ENCODE results near the gene GATD1. TPM values are rescaled to one million over a fixed set of nuclear protein-coding genes. Genes with fewer than 3 reads are reported as not detected.

Gene GATD1
- total RNA-seq, 1 donor from 2014 or later = 60.8 TPM

DNA sequence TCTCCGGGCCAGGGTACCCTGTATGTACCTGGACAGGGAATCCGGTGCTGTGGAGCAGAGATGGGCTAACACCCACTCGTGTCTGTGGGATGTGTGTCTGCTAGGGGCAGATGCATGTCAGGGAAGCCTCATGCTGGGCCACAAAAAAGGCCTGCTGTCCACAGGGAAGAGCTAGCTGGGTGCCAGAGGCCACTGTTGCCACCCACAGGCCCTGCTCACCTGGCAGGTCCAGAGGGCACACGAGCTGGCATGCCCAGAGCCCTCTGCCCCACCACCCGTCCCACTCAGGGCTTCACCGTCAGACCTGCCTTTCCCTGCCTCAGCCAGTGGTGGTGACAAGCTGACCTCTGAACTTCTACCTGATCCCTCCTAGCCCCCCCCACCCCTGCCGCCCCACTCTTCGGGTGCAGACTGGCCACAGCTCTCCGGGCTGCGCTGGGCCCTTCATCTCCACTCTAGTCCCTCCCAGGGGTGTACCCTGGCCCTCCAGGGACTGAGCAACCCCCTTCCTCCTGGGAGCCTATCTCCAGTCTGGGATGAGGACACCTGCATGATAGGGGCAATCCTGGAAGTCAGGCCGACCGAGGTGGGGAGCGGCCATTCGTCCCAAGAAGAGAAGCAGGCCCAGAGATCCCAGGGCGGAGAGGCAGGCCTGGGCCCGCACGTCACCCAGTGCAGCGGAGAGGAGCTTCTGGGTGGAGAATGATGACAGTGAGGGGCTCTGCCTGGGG, 19.4 kb upstream of the GATD1 start:
- intact Hi-C loops (cut with micrococcal nuclease) = loop anchor here (1.0 to 5.0 kb wide), 5 partner anchors 9 to 219 kb away; partner anchors contain the start of genes DEAF1, PHRF1, PIDD1 and RPLP2

- intact Hi-C loops (cut with micrococcal nuclease) = loop anchor here (2.0 to 5.0 kb wide), 3 partner anchors 49 to 219 kb away; partner anchors contain the start of genes DEAF1, PHRF1, TALDO1 and TMEM80
Observed at GRCh38 chr11:795634-796564, 18.6 kb upstream of the GATD1 start.

DNA sequence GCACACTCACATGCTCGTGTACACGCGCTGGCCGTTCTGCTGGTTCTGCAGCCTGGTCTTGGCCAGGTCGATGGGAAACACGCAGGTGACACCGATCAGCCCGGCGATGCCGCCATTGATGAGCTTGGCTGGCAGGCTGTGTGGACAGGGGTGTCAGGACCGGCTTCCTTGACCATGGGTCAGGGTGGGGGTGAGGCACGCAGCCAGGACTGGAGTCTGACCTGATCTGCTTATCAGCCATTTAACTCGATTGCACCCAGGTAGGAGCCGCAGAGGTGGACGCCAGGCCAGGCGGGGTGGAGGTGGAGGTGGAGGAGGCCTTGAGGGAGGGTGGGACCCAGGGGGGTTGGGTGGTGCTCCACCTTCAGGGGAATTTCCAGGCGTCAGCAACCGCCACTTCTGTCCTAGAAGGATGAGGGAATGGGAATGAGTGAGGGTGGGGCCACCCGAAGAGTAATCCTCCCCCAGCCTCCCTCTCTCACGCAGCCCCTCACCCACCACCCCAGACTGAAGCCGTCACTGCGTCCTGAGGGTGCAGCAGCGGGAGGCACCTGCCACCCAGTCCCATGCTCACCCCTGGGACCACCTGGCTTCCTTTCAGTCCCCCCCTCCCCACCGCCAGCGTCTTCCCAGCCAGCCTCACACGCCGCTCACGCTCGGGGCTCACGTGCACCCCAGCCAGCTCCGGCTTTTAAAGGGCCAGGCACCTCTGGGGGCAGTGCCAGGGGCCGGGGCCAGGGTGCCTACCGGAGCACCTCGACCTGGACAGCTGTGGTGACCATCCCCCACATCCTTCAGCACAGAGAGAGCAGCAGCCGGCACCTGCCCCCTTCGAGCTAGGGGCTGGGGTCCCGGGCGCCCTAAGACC, 17.7 kb upstream of the GATD1 start:
- intact Hi-C loops (cut with micrococcal nuclease) = loop anchor here (5.0 kb wide), 2 partner anchors 48 to 218 kb away; partner anchors contain the start of genes PHRF1 and TALDO1

DNA sequence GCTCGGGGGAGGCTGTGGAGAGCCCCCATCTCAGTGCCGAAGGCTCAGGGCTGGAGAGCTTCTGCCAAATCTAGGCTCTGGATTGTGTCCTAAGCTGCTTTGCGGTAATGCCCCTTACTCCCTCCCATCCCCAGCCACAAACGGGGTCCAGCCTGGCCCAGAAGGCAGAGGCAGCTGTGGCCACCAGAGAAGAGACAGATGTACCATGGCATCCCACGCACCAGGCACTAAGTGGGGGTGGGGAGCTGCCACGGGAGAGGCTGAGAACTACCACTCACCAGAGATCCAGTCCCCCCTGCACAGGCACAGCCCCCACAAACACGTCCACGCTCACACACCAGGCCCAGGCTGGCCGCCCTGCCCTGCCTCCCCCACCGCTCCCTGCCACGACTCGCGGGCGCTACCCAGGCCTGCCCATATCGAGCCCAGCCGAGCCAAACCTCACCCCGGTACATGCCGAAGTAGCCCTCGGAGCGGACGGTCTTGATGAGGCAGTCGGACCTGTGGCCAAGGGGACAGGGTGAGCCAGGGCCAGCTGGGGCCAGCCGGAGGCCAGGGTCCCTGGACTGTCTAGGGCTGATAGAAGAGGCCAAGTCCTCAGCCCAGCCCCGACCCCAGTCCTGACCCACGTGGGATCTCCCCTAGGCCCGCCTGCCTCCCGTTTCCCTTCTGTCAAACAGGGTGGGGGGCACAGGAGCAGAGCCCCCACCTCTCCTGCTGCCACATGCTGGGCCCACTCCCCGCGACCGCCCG, 16.9 kb upstream of the GATD1 start:
- intact Hi-C loops (cut with micrococcal nuclease) = no loop called here

DNA sequence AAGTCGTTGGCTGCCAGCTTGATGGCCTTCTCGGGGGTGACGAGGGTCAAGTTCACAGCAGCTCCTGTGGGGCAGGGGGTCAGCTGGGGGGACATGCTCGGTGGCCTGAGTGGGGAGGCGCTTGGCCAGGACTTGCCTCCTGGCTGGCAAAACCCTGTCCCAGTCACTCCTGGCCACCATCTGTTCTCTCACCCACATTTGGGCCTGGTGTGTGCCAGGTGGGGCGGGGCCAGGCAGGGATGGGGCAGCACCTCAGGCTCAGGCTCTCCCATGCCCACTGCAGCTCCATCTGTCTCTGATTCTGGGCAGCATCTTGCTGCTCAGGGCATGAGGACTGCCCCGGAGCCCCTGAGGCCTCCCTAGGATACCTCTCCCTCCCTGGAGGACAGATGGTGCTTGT, 16.3 kb upstream of the GATD1 start:
- intact Hi-C loops (cut with micrococcal nuclease) = no loop called here

DNA sequence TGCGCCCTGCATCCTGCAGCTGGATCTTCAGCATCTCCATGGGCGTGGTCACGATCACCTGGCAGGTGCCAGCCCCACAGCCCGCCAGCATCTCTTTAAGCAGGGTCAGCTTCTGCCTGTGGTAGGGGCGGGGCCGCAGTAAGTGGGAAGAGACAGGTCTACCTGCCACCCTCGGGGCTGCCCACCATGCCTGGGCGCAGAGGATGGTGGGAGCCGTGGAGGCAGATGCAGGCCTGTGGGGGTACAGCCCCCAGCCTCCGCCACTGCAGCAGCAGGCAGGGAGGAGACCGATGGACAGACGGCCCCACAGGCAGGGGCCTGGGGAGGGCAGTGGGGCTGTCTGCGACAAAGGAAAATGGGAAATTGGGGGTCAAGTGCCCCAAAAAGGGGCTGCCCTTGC, 15.6 kb upstream of the GATD1 start:
- intact Hi-C loops (cut with micrococcal nuclease) = no loop called here

- intact Hi-C loops (cut with micrococcal nuclease) = no loop called here
Observed at GRCh38 chr11:792535-792821, 15.2 kb upstream of the GATD1 start.

- intact Hi-C loops (cut with micrococcal nuclease) = no loop called here
Observed at GRCh38 chr11:791658-792534, 14.6 kb upstream of the GATD1 start.

- intact Hi-C loops (cut with micrococcal nuclease) = no loop called here
Observed at GRCh38 chr11:790721-791564, 13.7 kb upstream of the GATD1 start.

DNA sequence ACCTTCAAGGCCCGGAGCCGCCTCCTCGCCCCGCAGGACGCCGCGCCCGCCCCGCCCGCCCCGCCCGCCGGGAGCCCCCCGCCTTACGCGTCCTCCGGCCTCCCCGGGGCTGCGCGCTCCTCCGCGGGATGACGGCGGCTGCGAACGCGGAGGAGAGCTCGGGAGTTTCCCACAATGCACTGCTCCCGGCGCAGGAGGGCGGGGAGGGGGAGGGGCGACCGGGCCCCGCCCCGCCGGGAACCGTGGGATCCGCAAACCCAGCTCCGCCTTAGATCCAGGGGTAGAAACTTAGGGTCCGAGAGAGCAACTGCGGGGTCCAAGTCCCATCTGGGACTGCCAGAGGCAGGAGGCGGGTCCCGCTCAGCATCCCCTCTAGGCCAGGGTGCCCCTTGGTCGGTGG, 12.7 kb upstream of the GATD1 start, which contains the start of gene CEND1:
TSS of gene CEND1 (minus strand) at position 148 of the 400 bp plus-strand sequence. CDS start 1,514 bp downstream, outside the sequence.
- intact Hi-C loops (cut with micrococcal nuclease) = no loop called here

DNA sequence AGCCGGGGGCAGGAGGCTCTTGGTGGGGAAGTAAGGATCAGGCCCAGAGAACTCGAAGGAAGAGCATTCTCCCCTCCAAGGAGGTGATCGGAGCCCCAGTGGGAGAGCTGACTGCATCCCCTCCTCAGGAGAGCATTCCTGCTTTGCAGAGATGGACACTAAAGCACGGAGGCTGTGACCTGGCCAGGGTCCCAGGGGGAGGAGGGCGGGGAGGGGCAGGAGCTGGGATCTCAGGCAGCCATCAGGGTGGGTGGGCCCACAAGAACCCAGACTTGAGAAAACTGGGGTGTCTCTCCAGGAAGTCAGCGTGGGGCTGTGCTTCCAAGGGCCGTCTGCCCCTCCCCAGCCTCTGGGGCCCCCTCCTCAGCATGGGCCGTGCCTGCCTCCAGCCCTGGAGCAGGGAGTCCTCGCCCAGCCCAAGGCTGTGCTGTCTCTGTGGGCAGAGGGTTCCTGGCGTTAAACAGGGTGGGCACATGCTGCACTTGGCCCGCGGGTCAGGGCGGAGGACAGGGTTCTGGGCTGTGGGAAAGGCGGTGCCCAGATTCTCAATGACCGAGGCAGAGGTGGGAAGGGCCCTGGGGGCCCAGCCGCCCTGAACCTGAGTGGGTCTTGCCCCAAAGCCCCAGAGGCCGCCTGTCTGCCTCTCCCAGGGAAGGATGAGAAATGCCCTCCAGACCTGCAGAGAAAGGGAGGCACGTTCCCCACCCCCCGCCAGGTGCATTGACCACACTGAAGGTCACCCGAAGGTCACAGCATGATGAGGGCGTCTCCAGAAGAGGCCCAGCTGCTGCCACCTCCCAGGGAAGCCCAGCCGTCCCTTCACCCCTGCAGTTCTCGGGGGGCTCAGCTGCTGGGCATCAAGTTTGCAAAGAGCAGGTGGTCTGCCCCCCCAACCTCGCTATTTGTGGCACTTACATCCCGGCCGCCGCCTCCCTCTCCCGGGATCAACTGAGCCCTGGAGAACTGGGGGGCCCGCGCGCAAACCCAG, 12.0 kb upstream of the GATD1 start:
- intact Hi-C loops (cut with micrococcal nuclease) = no loop called here

GRCh38 chr11:788009-788640, 10.8 kb upstream of the GATD1 start:
- intact Hi-C loops (cut with micrococcal nuclease) = no loop called here

DNA sequence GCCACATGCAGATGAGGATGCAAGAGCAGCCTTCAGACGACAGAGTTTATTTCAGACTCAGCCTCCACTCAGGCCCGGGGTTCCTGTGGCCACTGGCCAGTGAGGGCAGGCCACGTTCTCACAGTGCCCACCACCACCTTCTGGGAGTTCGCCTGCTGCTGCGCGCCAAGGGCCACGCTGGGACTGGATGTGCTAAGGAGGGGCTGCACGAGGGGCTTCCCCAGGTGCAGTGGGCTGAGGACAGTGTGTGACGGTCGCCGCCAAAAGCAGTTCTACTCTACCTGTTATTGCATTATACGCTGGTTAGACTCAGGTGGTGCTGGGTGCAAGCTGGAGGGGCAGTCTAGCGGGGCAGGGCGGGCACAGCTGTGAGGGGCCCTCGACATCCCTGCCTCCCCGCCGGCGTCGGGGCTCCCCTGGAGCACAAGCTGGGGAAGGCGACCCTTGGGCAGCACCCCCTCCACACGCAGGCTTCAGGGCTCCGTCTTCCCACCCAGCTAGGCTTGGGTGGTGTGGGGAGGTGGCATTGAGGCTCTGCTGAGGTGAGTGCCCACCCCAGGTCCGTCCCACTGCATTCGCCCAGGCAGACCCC, 9.9 kb upstream of the GATD1 start:
- intact Hi-C loops (cut with micrococcal nuclease) = no loop called here

DNA sequence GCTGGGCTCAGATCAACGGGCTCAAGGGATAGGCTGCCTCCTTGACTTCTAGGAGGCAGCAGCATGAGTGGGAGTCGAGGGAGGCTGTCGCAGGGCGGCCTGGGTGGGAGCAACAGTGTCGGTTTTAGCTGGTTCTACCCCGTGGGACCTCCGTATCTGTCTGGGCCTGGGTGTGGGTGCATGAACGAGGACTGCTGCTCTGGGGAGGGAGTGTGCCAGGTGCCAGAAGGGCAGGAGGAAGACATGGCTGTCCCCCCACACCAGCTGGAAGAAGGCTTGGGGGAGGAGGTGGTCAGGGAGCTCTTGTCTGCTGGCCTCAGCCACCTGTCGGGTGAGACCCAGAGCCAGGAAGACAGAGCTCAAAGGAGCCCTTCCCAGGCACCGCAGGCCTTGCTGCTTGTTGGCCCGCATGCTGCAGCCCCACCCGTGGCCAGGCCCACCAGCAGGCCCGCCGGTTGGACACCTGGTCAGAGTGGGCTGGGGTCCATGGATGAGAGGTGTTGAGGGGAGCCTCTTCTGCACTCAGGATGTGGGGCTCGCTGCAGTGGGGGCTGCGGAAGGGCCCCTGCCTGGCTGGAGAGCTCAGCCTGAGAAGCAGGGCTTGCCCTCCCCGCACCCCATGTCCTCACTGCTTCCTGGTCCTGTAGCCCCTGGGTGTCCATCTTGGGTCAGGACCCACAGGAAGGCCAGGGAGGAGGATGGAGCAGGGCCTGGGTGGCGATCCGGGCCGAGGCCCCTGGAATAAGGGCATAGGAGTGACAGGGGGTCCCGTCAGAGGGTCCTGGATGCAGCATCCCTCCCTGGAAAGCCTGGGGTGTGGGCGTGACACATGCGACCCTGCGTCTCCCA, 9.2 kb upstream of the GATD1 start:
- intact Hi-C loops (cut with micrococcal nuclease) = no loop called here

DNA sequence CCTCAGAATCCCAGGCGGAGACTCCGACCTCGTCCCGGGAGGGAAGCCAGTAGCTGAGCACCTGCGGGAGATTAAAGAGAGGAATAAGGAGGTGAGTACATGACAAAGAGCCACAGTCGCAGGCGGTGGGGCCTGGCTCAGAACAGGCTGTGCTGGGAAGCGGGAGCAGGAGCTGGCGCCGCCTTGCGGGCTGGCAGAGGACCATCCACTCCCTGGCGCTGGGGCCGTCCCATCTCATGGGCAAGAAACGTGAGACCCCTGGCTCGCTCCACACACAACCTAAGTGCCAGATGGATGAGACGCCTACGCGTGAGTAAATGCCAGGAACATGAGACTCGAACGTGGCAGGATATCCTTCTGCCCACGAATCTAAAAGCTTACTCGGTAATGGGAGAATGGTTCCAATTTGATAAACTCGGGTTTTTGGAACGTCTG, 6.3 kb upstream of the GATD1 start:
- intact Hi-C loops (cut with micrococcal nuclease) = no loop called here

All from T-helper 2 cell treated with Interferon-gamma antibody and Interleukin-4, amounts not matched to agents 100 ng/mL and 5 ng/mL, for 36 hours (primary cell).